K562 (cell line): ENCODE results near the gene ATP2B1. TPM values are rescaled to one million over a fixed set of nuclear protein-coding genes. Genes with fewer than 3 reads are reported as not detected.

Experiments
- CBFA2T2 ChIP-seq: fragments of 450-650 bp; conservative IDR thresholded peaks from 2 replicates; pipeline ENCODE4 v1.6.1; 2017; ENCODE audit warnings: mild to moderate bottlenecking
- ESRRA ChIP-seq: fragments of 450-650 bp; IDR thresholded peaks from 2 replicates; pipeline ENCODE4 v1.6.1; 2014; ENCODE audit warnings: low read depth, mild to moderate bottlenecking, moderate library complexity, borderline replicate concordance
- FOXM1 ChIP-seq, 2 experiments: fragments of 450-650 bp in 1 of 2; sonication (generic) in 1 of 2; formaldehyde crosslinking in 1 of 2; IDR thresholded peaks; 2 replicates each; pipeline versions ENCODE4 v1.6.1 to v1.9.0; 2017 to 2022; ENCODE audit warnings: low read depth in 2 of 2, mild to moderate bottlenecking in 2 of 2, missing genetic modification reagents in 1 of 2, moderate library complexity in 1 of 2
- GABPA ChIP-seq: fragments of 200-800 bp; sonication (Bioruptor generic); conservative IDR thresholded peaks from 2 replicates; pipeline ENCODE4 v1.6.1; 2016; ENCODE audit warnings: low read depth, missing genetic modification characterization, missing compliant biosample characterization
- JUNB ChIP-seq: fragments of 450-650 bp; formaldehyde crosslinking; conservative IDR thresholded peaks from 2 replicates; pipeline ENCODE4 v1.4.0; 2020; ENCODE audit warnings: mild to moderate bottlenecking
- LCOR ChIP-seq: sonication (generic); formaldehyde crosslinking; IDR thresholded peaks from 2 replicates; pipeline ENCODE4 v1.8.0; 2022; ENCODE audit warnings: mild to moderate bottlenecking, missing genetic modification reagents
- MAFG ChIP-seq: fragments of 450-650 bp; conservative IDR thresholded peaks from 2 replicates; pipeline ENCODE4 v1.6.1; 2016; ENCODE audit warnings: missing genetic modification characterization, missing compliant biosample characterization
- MAFK ChIP-seq: IDR thresholded peaks from 2 replicates; pipeline ENCODE4 v1.6.1; 2011; ENCODE audit warnings: low read length, improper control_type of control experiment
- MYBL2 ChIP-seq, 2 experiments: fragments of 450-650 bp in 1 of 2; sonication (generic) in 1 of 2; formaldehyde crosslinking in 1 of 2; IDR thresholded peaks; 2 replicates each; pipeline versions ENCODE4 v1.6.1 to v1.8.1; 2017 to 2022; ENCODE audit warnings: borderline replicate concordance in 1 of 2, inconsistent platforms in 1 of 2, low read depth in 1 of 2, mild to moderate bottlenecking in 1 of 2, missing genetic modification reagents in 1 of 2, moderate library complexity in 1 of 2
- MYC ChIP-seq, 2 experiments: fragments of 250-450 bp in 1 of 2; sonication (Bioruptor Pico) in 1 of 2; IDR thresholded peaks; 2 replicates each; pipeline versions ENCODE4 v1.5.1 to v1.6.1; 2012 to 2021; ENCODE audit warnings: low read depth in 2 of 2, borderline replicate concordance in 1 of 2, improper control_type of control experiment in 1 of 2, low read length in 1 of 2, mild to moderate bottlenecking in 1 of 2, moderate library complexity in 1 of 2
- NCOA1 ChIP-seq: fragments of 450-650 bp; IDR thresholded peaks from 2 replicates; pipeline ENCODE4 v1.6.1; 2016; ENCODE audit warnings: low read depth
- TRIM24 ChIP-seq, 2 experiments: fragments of 450-650 bp; IDR thresholded peaks; 2 replicates each; pipeline ENCODE4 v1.6.1; 2016
- ZBTB40 ChIP-seq, 2 experiments: fragments of 450-650 bp in 1 of 2; sonication (generic) in 1 of 2; formaldehyde crosslinking in 1 of 2; IDR thresholded peaks; 2 replicates each; pipeline versions ENCODE4 v1.7.1 to v1.9.0; 2016 to 2022; ENCODE audit warnings: inconsistent platforms in 1 of 2, mild to moderate bottlenecking in 1 of 2, missing genetic modification reagents in 1 of 2
- ZFX ChIP-seq: sonication (generic); formaldehyde crosslinking; IDR thresholded peaks from 2 replicates; pipeline ENCODE4 v1.8.0; 2022; ENCODE audit warnings: mild to moderate bottlenecking, missing genetic modification reagents, moderate library complexity
- polyA plus RNA-seq, 8 experiments: library from polyadenylated mRNA; depleted of rRNA in 4 of 8; stranded (reverse) in 5 of 8; unstranded in 3 of 8; fragments of >200 nt; fragmentation: Nextera tagmentation in 2 of 8; fragmentation: Illumina TruSeq in 1 of 8; extraction: Ambion mirVana in 2 of 8; extraction: Trizol in 1 of 8; gene quantifications; 2 replicates each; pipeline versions ENCODE4 v1.2.1 to v1.2.3, GENCODE V29; 2011 to 2014; ENCODE audit warnings: inconsistent platforms in 1 of 8, missing spikeins in 1 of 8
- total RNA-seq, 7 experiments: library from RNA; depleted of rRNA in 6 of 7; stranded (reverse); fragments of >200 nt in 6 of 7; fragmentation: Illumina TruSeq in 2 of 7; extraction: Trizol in 2 of 7; gene quantifications; 2 replicates each; pipeline versions ENCODE4 v1.2.1 to v1.2.3, GENCODE V29; 2011 to 2021; ENCODE audit warnings: low replicate concordance in 1 of 7
- TF ChIP-seq, protein P1 (sequence below): IDR thresholded peaks from 3 replicates; pipeline ENCODE4 v1.6.1; 2011; ENCODE audit warnings: borderline replicate concordance, mild to moderate bottlenecking; ENCODE audit not compliant: insufficient read length, insufficient read depth

ATP2B1 gene
- total and polyA plus RNA-seq, 9 of the 15 experiments (the other 6 are each of a cell fraction or from before 2014, with no cell fraction given), result 8.6 to 39.0 (median 27.8) TPM

GRCh38 chr12:89756585-89757398, 48.2 kb upstream of the ATP2B1 start (continued):
- TF ChIP-seq ZBTB40 (IDR thresholded peaks at IDR 0.05) (0 out of 2 replicates have a peak, but pooled peaks have one; percentile 20), ZBTB40 (CRISPR knock-in tag; IDR thresholded peaks at IDR 0.05) (no peak), TRIM24 (IDR thresholded peaks at IDR 0.05) (peak; percentile 95 to 97), ZFX (CRISPR knock-in tag) (peak; percentile 15; the same call in 1 of the 2 replicates), LCOR (CRISPR knock-in tag) (peak; percentile 92), MYBL2 (IDR thresholded peaks at IDR 0.05; ENCODE audit: low read depth) (peak; percentile 84), MYBL2 (CRISPR knock-in tag; IDR thresholded peaks at IDR 0.05; ENCODE audit: borderline replicate concordance) (no peak), CBFA2T2 (0 out of 2 replicates have a peak, but pooled peaks have one; percentile 11), MAFG (tag) (peak; percentile 99), JUNB (CRISPR knock-in tag) (peak; percentile 90), MAFK (peak; percentile 95), MYC (IDR thresholded peaks at IDR 0.05; ENCODE audit: low read depth, low read length) (peak; percentile 28; the same call in 1 of the 2 replicates), MYC (CRISPR knock-in tag; IDR thresholded peaks at IDR 0.05; ENCODE audit: borderline replicate concordance, low read depth) (no peak), ESRRA (peak; percentile 51; the same call in 1 of the 2 replicates), GABPA (peak; percentile 49; the same call in 1 of the 2 replicates), NCOA1 (peak; percentile 67; the same call in 1 of the 2 replicates), FOXM1 (IDR thresholded peaks at IDR 0.05; ENCODE audit: low read depth) (peak; percentile 63; the same call in 1 of the 2 replicates), FOXM1 (CRISPR knock-in tag; IDR thresholded peaks at IDR 0.05; ENCODE audit: low read depth) (no peak)
- TF ChIP-seq, protein P1, sequence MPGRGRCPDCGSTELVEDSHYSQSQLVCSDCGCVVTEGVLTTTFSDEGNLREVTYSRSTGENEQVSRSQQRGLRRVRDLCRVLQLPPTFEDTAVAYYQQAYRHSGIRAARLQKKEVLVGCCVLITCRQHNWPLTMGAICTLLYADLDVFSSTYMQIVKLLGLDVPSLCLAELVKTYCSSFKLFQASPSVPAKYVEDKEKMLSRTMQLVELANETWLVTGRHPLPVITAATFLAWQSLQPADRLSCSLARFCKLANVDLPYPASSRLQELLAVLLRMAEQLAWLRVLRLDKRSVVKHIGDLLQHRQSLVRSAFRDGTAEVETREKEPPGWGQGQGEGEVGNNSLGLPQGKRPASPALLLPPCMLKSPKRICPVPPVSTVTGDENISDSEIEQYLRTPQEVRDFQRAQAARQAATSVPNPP, result no peak
